ENCODE data around the gene PTBP2.

The PTBP2 gene

GRCh38 chr1:96842215-96842614 is 120.6 kb downstream of the PTBP2 start:
- Histone ChIP-seq H3K4me2 (ENCODE audit: low read length) (no peak overlapping the region), H3K27me3 (ENCODE audit: control insufficient read depth, insufficient read depth, low read length) (no peaks in the 10 kb centered on the region), H3K4me3 (ENCODE audit: low read depth, low read length) (no peak overlapping the region), H3K9ac (no peak overlapping the region), H2AFZ (no peak overlapping the region), H3K9me3 (ENCODE audit: control insufficient read depth, low read length) (no peaks in the 10 kb centered on the region), H3K36me3 (ENCODE audit: control insufficient read depth, insufficient read depth, low read length) (no peaks in the 10 kb centered on the region), H3K4me1 (no peaks in the 10 kb centered on the region), H3K27ac (no peak overlapping the region), H3K79me2 (no peaks in the 10 kb centered on the region)
- TF ChIP-seq CTCF (IDR thresholded peaks at IDR 0.05) = no peak

- Histone ChIP-seq H3K27ac (no peak overlapping the region), H3K27me3 (ENCODE audit: control insufficient read depth, insufficient read depth, low read length) (no peaks in the 10 kb centered on the region), H3K4me3 (ENCODE audit: low read depth, low read length) (no peak overlapping the region), H3K4me2 (ENCODE audit: low read length) (no peak overlapping the region), H3K9ac (no peak overlapping the region), H3K4me1 (no peaks in the 10 kb centered on the region), H2AFZ (no peak overlapping the region), H3K79me2 (no peaks in the 10 kb centered on the region), H3K9me3 (ENCODE audit: control insufficient read depth, low read length) (no peaks in the 10 kb centered on the region), H3K36me3 (ENCODE audit: control insufficient read depth, insufficient read depth, low read length) (no peaks in the 10 kb centered on the region)
- no peak for TF ChIP-seq CTCF (IDR thresholded peaks at IDR 0.05)
Observed at GRCh38 chr1:96843196-96843595, 121.6 kb downstream of the PTBP2 start.

GRCh38 chr1:96843601-96844000 is 122.0 kb downstream of the PTBP2 start:
- Histone ChIP-seq H3K4me2 (ENCODE audit: low read length) (no peak overlapping the region), H3K36me3 (ENCODE audit: control insufficient read depth, insufficient read depth, low read length) (no peaks in the 10 kb centered on the region), H3K9me3 (ENCODE audit: control insufficient read depth, low read length) (no peaks in the 10 kb centered on the region), H3K27ac (no peak overlapping the region), H3K27me3 (ENCODE audit: control insufficient read depth, insufficient read depth, low read length) (no peaks in the 10 kb centered on the region), H3K9ac (no peak overlapping the region), H3K4me3 (ENCODE audit: low read depth, low read length) (no peak overlapping the region), H3K4me1 (no peaks in the 10 kb centered on the region), H3K79me2 (no peaks in the 10 kb centered on the region), H2AFZ (no peak overlapping the region)
- no peak for TF ChIP-seq CTCF (IDR thresholded peaks at IDR 0.05)

- no peaks in the 10 kb centered on the region for H3K36me3 ChIP-seq (ENCODE audit: control insufficient read depth, insufficient read depth, low read length)
- no peaks in the 10 kb centered on the region for H3K9me3 ChIP-seq (ENCODE audit: control insufficient read depth, low read length)
- H3K4me2 ChIP-seq (ENCODE audit: low read length) = no peak overlapping the region
- no peak for TF ChIP-seq CTCF (IDR thresholded peaks at IDR 0.05)
- no peak overlapping the region for H3K27ac ChIP-seq
- H3K27me3 ChIP-seq (ENCODE audit: control insufficient read depth, insufficient read depth, low read length) = no peaks in the 10 kb centered on the region
- no peak overlapping the region for H3K4me3 ChIP-seq (ENCODE audit: low read depth, low read length)
- H3K79me2 ChIP-seq = no peaks in the 10 kb centered on the region
- no peak overlapping the region for H2AFZ ChIP-seq
- H3K4me1 ChIP-seq = no peaks in the 10 kb centered on the region
- no peak overlapping the region for H3K9ac ChIP-seq
Observed at GRCh38 chr1:96845464-96845863, 123.9 kb downstream of the PTBP2 start.

GRCh38 chr1:96861836-96862235 is 140.3 kb downstream of the PTBP2 start:
- Histone ChIP-seq H3K79me2 (no peaks in the 10 kb centered on the region), H2AFZ (no peak overlapping the region), H3K27me3 (ENCODE audit: control insufficient read depth, insufficient read depth, low read length) (no peaks in the 10 kb centered on the region), H3K4me1 (no peaks in the 10 kb centered on the region), H3K4me2 (ENCODE audit: low read length) (no peak overlapping the region), H3K9ac (no peak overlapping the region), H3K9me3 (ENCODE audit: control insufficient read depth, low read length) (no peaks in the 10 kb centered on the region), H3K27ac (no peak overlapping the region), H3K36me3 (ENCODE audit: control insufficient read depth, insufficient read depth, low read length) (no peaks in the 10 kb centered on the region), H3K4me3 (ENCODE audit: low read depth, low read length) (no peak overlapping the region)
- no peak for TF ChIP-seq CTCF (IDR thresholded peaks at IDR 0.05)
